ENCODE data around the gene FBXL2.

DNA sequence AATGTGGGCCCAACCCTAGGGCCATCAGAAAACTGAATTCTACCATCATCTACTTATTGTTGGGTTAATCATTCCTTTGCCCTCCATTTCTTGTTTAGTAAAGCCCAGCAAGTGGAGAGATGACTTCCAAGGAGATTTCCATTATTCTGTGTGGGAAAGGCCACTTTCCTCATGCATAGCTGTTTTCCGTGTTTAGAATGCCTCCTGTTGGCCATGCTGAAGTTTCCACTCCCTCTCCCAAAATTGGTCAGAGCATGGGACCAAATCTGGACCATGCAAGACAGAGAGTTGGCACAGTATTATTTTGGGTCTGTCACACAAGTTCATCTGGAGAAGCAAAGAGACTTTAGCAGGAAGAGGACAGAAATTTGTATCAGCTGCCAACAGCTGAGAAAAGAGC is 43.4 kb upstream of the FBXL2 start:
- TF ChIP-seq FOXM1 (IDR thresholded peaks at IDR 0.05; ENCODE audit: borderline replicate concordance, low read depth) (no peak), EP300 (IDR thresholded peaks at IDR 0.05; ENCODE audit: borderline replicate concordance) (no peak), EGR1 (IDR thresholded peaks at IDR 0.05) (no peak), ZBTB7A (IDR thresholded peaks at IDR 0.05; ENCODE audit: low read depth) (no peak), YY1 (IDR thresholded peaks at IDR 0.05; ENCODE audit: low read depth) (no peak), RAD21 (IDR thresholded peaks at IDR 0.05; ENCODE audit: low read depth) (no peak), TAF1 (IDR thresholded peaks at IDR 0.05; ENCODE audit: low read depth) (no peak), CREB1 (IDR thresholded peaks at IDR 0.05; ENCODE audit: low read depth) (no peak), TCF12 (IDR thresholded peaks at IDR 0.05; ENCODE audit: low read depth) (no peak), CEBPB (IDR thresholded peaks at IDR 0.05) (no peak)
- TF ChIP-seq, protein P1, sequence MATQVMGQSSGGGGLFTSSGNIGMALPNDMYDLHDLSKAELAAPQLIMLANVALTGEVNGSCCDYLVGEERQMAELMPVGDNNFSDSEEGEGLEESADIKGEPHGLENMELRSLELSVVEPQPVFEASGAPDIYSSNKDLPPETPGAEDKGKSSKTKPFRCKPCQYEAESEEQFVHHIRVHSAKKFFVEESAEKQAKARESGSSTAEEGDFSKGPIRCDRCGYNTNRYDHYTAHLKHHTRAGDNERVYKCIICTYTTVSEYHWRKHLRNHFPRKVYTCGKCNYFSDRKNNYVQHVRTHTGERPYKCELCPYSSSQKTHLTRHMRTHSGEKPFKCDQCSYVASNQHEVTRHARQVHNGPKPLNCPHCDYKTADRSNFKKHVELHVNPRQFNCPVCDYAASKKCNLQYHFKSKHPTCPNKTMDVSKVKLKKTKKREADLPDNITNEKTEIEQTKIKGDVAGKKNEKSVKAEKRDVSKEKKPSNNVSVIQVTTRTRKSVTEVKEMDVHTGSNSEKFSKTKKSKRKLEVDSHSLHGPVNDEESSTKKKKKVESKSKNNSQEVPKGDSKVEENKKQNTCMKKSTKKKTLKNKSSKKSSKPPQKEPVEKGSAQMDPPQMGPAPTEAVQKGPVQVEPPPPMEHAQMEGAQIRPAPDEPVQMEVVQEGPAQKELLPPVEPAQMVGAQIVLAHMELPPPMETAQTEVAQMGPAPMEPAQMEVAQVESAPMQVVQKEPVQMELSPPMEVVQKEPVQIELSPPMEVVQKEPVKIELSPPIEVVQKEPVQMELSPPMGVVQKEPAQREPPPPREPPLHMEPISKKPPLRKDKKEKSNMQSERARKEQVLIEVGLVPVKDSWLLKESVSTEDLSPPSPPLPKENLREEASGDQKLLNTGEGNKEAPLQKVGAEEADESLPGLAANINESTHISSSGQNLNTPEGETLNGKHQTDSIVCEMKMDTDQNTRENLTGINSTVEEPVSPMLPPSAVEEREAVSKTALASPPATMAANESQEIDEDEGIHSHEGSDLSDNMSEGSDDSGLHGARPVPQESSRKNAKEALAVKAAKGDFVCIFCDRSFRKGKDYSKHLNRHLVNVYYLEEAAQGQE (IDR thresholded peaks at IDR 0.05; ENCODE audit: low read depth) = no peak
- TF ChIP-seq, protein P2, sequence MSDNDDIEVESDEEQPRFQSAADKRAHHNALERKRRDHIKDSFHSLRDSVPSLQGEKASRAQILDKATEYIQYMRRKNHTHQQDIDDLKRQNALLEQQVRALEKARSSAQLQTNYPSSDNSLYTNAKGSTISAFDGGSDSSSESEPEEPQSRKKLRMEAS (IDR thresholded peaks at IDR 0.05) = no peak
- TF ChIP-seq, protein P3, sequence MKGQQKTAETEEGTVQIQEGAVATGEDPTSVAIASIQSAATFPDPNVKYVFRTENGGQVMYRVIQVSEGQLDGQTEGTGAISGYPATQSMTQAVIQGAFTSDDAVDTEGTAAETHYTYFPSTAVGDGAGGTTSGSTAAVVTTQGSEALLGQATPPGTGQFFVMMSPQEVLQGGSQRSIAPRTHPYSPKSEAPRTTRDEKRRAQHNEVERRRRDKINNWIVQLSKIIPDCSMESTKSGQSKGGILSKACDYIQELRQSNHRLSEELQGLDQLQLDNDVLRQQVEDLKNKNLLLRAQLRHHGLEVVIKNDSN (IDR thresholded peaks at IDR 0.05) = no peak
